Hepatocyte (in vitro differentiated cells): Measurements from ENCODE around the gene HK2. TPM values are rescaled to one million over a fixed set of nuclear protein-coding genes. Genes with fewer than 3 reads are reported as not detected.
"Not testable (repeated sequence)": the region's sequence is repeated elsewhere in the genome, so short reads cannot be mapped to it uniquely, and the experiment has no call there.

Experiments
- DNase-seq: peaks from one replicate; pipeline ENCODE4 v3.0.0-alpha.2; 2016; ENCODE audit warnings: low spot score
- H2AFZ ChIP-seq: fragments of 200-600 bp; sonication (generic); 2 replicates; pipeline ENCODE4 v1.6.0; 2016; ENCODE audit warnings: antibody characterized with exemption, mild to moderate bottlenecking
- H3K27ac ChIP-seq: fragments of 200-600 bp; sonication (generic); 2 replicates; pipeline ENCODE4 v1.5.1; 2016; ENCODE audit warnings: mild to moderate bottlenecking
- H3K27me3 ChIP-seq: fragments of 200-600 bp; sonication (generic); 2 replicates; pipeline ENCODE4 v1.6.1; 2016
- H3K36me3 ChIP-seq: fragments of 200-600 bp; sonication (generic); replicated peaks from 2 replicates; pipeline ENCODE4 v1.5.1; 2016; ENCODE audit warnings: low read depth; ENCODE audit not compliant: insufficient read depth
- H3K4me1 ChIP-seq: fragments of 200-600 bp; sonication (generic); 2 replicates; pipeline ENCODE4 v1.5.1; 2016; ENCODE audit warnings: mild to moderate bottlenecking, moderate library complexity; ENCODE audit not compliant: insufficient read depth
- H3K4me2 ChIP-seq: fragments of 200-600 bp; sonication (generic); 2 replicates; pipeline ENCODE4 v1.6.0; 2016
- H3K4me3 ChIP-seq: fragments of 200-600 bp; sonication (generic); 2 replicates; pipeline ENCODE4 v1.5.1; 2016; ENCODE audit warnings: mild to moderate bottlenecking
- H3K79me2 ChIP-seq: fragments of 200-600 bp; sonication (generic); 2 replicates; pipeline ENCODE4 v1.6.0; 2017; ENCODE audit warnings: mild to moderate bottlenecking
- H3K9me2 ChIP-seq: fragments of 200-600 bp; sonication (generic); replicated peaks from 2 replicates; pipeline ENCODE4 v1.6.0; 2017; ENCODE audit warnings: mild to moderate bottlenecking; ENCODE audit not compliant: insufficient read depth
- H3K9me3 ChIP-seq: fragments of 200-600 bp; sonication (generic); 2 replicates; pipeline ENCODE4 v1.5.1; 2016; ENCODE audit warnings: low read depth, mild to moderate bottlenecking
- H4K20me1 ChIP-seq: fragments of 200-600 bp; sonication (generic); 2 replicates; pipeline ENCODE4 v1.6.0; 2016; ENCODE audit warnings: mild to moderate bottlenecking; ENCODE audit not compliant: insufficient read depth, poor library complexity, severe bottlenecking
- CTCF ChIP-seq: fragments of 200-600 bp; sonication (generic); IDR thresholded peaks from 2 replicates; pipeline ENCODE4 v1.5.1; 2016; ENCODE audit warnings: antibody characterized with exemption, mild to moderate bottlenecking; ENCODE audit not compliant: poor library complexity
- EZH2 ChIP-seq: fragments of 200-600 bp; sonication (generic); IDR thresholded peaks from 2 replicates; pipeline ENCODE4 v1.6.1; 2016; ENCODE audit warnings: antibody characterized with exemption, mild to moderate bottlenecking, borderline replicate concordance
- EZH2phosphoT487 ChIP-seq: fragments of 200-600 bp; sonication (generic); IDR thresholded peaks from one replicate; pipeline ENCODE4 v1.6.1; 2018; ENCODE audit warnings: antibody characterized with exemption, mild to moderate bottlenecking, low read depth, moderate library complexity; ENCODE audit not compliant: unreplicated experiment, severe bottlenecking
- WGBS: methylation state at CpG from one replicate; pipeline ENCODE4 v1.1.6; 2016; ENCODE audit warnings: low lambda C conversion rate; ENCODE audit errors: missing lambda C conversion rate; 5-methylcytosine and 5-hydroxymethylcytosine counted together
- polyA plus RNA-seq: library from polyadenylated mRNA; unstranded; fragments of >200 nt; fragmentation: Nextera tagmentation; extraction: Ambion mirVana; gene quantifications from 2 replicates; pipeline ENCODE4 v1.2.1, GENCODE V29; 2016
- total RNA-seq: library from RNA; depleted of rRNA; stranded (reverse); fragments of >200 nt; gene quantifications from 2 replicates; pipeline ENCODE4 v1.2.3, GENCODE V29; 2014

Gene HK2
- total and polyA plus RNA-seq, 2 experiments from 2014 or later = 25.4 to 25.6 TPM

DNA sequence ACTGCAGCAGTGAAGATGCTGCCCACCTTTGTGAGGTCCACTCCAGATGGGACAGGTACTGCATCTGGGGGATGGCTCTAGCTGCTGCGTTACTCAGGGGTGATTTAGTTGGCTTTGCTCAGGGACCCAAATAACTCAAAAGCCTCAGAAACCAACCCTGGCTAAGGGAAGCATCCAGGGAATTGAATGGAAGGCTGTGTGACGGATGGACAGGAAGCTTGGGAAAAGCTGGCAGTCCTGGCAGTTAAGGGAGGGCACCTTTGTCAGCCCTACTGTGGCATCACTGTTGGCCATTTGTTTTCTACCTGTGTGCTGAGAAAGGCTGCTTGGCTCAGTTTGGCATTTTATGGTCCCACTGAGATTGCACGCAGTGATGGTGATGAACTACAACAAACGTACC, 20.5 kb downstream of the HK2 start:
- DNase-seq = no peak
- no peaks in the 10 kb centered on the region for H4K20me1 ChIP-seq
- no peak for TF ChIP-seq EZH2phosphoT487
- TF ChIP-seq EZH2 = no peak
- TF ChIP-seq CTCF = no peak
- H3K79me2 ChIP-seq = peaks cover 27% of the 10 kb centered on the region
- H3K27ac ChIP-seq = no peak overlapping the region
- no peak overlapping the region for H3K4me3 ChIP-seq
- no peaks in the 10 kb centered on the region for H3K9me3 ChIP-seq
- H3K4me1 ChIP-seq = peaks cover 46% of the 10 kb centered on the region
- no peak overlapping the region for H2AFZ ChIP-seq
- no peak overlapping the region for H3K4me2 ChIP-seq
- no peaks in the 10 kb centered on the region for H3K36me3 ChIP-seq
- WGBS = 96% methylated on average over 4 of the region's 4 CpGs
- no peaks in the 10 kb centered on the region for H3K27me3 ChIP-seq
- H3K9me2 ChIP-seq = no peaks in the 10 kb centered on the region

DNA sequence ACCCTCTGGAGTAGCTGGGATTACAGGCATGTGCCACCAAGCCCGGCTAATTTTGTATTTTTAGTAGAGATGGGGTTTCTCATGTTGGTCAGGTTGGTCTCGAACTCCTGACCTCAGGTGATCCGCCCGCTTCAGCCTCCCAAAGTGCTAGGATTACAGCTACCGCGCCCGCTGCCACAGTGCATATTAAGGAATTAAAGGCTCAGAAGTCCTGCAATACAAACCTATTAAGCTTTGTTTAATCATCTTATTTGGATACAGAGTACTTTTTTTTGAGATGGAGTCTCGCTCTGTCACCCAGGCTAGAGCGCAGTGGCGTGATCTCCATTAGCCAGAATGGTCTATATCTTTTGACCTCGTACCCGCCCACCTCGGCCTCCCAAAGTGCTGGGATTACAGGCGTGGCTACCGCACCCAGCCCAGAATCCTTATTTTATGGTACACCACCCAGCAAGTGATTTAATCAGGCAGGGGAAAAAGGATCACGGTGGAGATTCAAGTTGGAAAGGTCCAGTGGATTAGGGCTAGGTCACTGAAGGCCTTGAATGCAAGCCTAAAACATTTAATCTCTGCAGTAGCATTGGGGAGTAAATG, 21.3 kb downstream of the HK2 start:
- not testable (repeated sequence) for H3K9me3 ChIP-seq, H2AFZ ChIP-seq, H3K36me3 ChIP-seq, H3K4me2 ChIP-seq, H3K4me3 ChIP-seq, H3K9me2 ChIP-seq, H4K20me1 ChIP-seq, DNase-seq, H3K27me3 ChIP-seq
- Histone ChIP-seq H3K27ac (peak overlapping the region; percentile 53), H3K79me2 (peaks cover 27% of the 10 kb centered on the region), H3K4me1 (peaks cover 38% of the 10 kb centered on the region)
- WGBS = 93% methylated on average over 16 of the region's 16 CpGs

DNA sequence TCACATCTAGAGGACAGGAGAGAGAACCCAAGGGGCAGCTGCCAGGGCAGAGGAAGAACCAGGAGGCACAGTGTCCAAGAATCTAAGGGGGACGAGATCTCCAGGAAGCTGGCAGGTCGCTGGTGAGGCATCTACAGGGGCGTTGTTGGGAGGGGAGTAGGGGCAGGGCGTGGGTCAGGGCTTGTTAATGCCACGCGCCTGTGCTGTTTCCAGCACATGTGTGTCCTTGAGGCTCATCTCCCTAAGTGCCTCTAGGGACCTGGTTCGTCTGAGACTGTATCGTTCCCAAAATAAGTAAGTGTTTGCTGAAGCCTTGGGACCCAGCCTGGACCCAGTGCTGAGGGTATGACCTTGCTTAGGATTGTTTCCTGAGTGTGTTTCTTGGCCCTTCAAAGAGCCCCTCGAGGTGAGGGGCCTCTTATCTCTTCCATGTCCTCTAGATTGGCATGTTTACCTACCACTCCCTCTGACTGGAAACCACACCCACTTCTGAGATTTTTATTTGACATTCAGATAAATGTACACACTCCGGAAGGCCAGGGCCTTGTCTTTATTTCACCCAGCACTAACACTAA, 22.2 kb downstream of the HK2 start:
- H3K4me1 ChIP-seq = peaks cover 30% of the 10 kb centered on the region
- H2AFZ ChIP-seq = no peak overlapping the region
- H3K36me3 ChIP-seq = no peaks in the 10 kb centered on the region
- H3K4me3 ChIP-seq = no peak overlapping the region
- H3K79me2 ChIP-seq = peaks cover 23% of the 10 kb centered on the region
- H3K9me2 ChIP-seq = no peaks in the 10 kb centered on the region
- H3K27me3 ChIP-seq = no peaks in the 10 kb centered on the region
- 66% methylated on average over 10 of the region's 10 CpGs for WGBS
- no peaks in the 10 kb centered on the region for H4K20me1 ChIP-seq
- no peaks in the 10 kb centered on the region for H3K9me3 ChIP-seq
- peak overlapping the region; percentile 16 for H3K4me2 ChIP-seq
- peak; percentile 64 for DNase-seq
- TF ChIP-seq EZH2 = no peak
- TF ChIP-seq CTCF = no peak
- no peak for TF ChIP-seq EZH2phosphoT487
- peak overlapping the region; percentile 65 for H3K27ac ChIP-seq

DNA sequence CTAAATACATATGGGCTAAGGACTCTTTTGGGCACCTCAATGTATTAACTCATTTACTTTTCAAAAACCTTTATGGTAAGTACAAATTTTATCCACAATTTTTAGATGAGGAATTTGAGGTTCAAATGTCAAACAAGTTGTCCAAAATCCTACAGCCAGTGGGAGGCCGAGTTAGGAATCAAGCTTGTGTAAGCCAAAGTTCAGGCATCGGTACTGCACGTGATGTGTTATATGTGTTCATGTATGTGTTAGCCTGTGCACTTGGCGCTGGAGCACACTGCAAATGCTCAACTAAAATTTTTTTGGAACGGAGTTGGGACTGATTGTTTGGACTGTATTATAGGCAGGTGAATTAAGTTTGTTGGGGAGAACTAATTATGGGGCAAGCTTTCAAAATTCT, 22.7 kb downstream of the HK2 start:
- no peaks in the 10 kb centered on the region for H3K9me3 ChIP-seq
- TF ChIP-seq EZH2 = no peak
- H3K36me3 ChIP-seq = no peaks in the 10 kb centered on the region
- peak overlapping the region; percentile 65 for H3K27ac ChIP-seq
- H3K27me3 ChIP-seq = no peaks in the 10 kb centered on the region
- H3K9me2 ChIP-seq = no peaks in the 10 kb centered on the region
- peaks cover 27% of the 10 kb centered on the region for H3K4me1 ChIP-seq
- no peaks in the 10 kb centered on the region for H4K20me1 ChIP-seq
- H3K4me3 ChIP-seq = no peak overlapping the region
- peak overlapping the region; percentile 34 for H3K4me2 ChIP-seq
- WGBS = 76% methylated on average over 5 of the region's 5 CpGs
- no peak for DNase-seq
- peaks cover 23% of the 10 kb centered on the region for H3K79me2 ChIP-seq
- no peak overlapping the region for H2AFZ ChIP-seq
